OCI-LY3 (cell line): ENCODE data around the gene UBXN2A.
A peak's percentile ranks its signal among the peaks of the same experiment; 100 is the strongest.

ENCODE experiments used
- H2AFZ ChIP-seq: fragments of 200-600, 300-600 bp; shearing (Covaris generic); 2 replicates; pipeline ENCODE4 v1.6.0; 2014; ENCODE audit warnings: antibody characterized with exemption, low read depth, low read length
- H3K27ac ChIP-seq: fragments of 200-600, 300-600 bp; sonication (generic); 2 replicates; pipeline ENCODE4 v1.5.1; 2014; ENCODE audit warnings: mild to moderate bottlenecking, low read length, moderate library complexity, mixed read lengths
- H3K27me3 ChIP-seq: fragments of 200-600, 300-600 bp; sonication (generic); 2 replicates; pipeline ENCODE4 v1.6.1; 2014; ENCODE audit warnings: low read depth, low read length, mixed read lengths
- H3K36me3 ChIP-seq: fragments of 200-600, 300-600 bp; sonication (generic); replicated peaks from 2 replicates; pipeline ENCODE3; 2014; ENCODE audit warnings: low read depth, low read length, mixed read lengths
- H3K4me1 ChIP-seq: fragments of 300-600, 200-600 bp; sonication (generic); 2 replicates; pipeline ENCODE4 v1.6.1; 2014; ENCODE audit warnings: low read length, mixed read lengths
- H3K4me2 ChIP-seq: fragments of 200-600, 300-600 bp; sonication (generic); 2 replicates; pipeline ENCODE4 v1.6.1; 2014; ENCODE audit warnings: low read length, mixed read lengths
- H3K4me3 ChIP-seq: fragments of 300-600, 200-600 bp; sonication (generic); 2 replicates; pipeline ENCODE4 v1.5.1; 2014; ENCODE audit warnings: antibody characterized with exemption, mild to moderate bottlenecking, low read length, moderate library complexity
- H3K79me2 ChIP-seq: fragments of 300-600, 200-600 bp; shearing (Covaris generic); 2 replicates; pipeline ENCODE4 v1.6.1; 2014; ENCODE audit warnings: mild to moderate bottlenecking, low read length, mixed read lengths
- H3K9ac ChIP-seq: fragments of 300-600, 200-600 bp; shearing (Covaris generic); 2 replicates; pipeline ENCODE4 v1.6.0; 2014; ENCODE audit warnings: mild to moderate bottlenecking, low read length, moderate library complexity
- H3K9me3 ChIP-seq: fragments of 200-600, 300-600 bp; shearing (Covaris generic); 2 replicates; pipeline ENCODE4 v1.6.1; 2014; ENCODE audit warnings: low read length, mixed read lengths; ENCODE audit not compliant: insufficient read depth
- H4K20me1 ChIP-seq: fragments of 200-600, 300-600 bp; sonication (generic); 2 replicates; pipeline ENCODE4 v1.6.1; 2016; ENCODE audit warnings: low read length, mixed read lengths; ENCODE audit not compliant: insufficient read depth
- EZH2phosphoT487 ChIP-seq: fragments of 200-600 bp; shearing (Covaris generic); IDR thresholded peaks from 2 replicates; pipeline ENCODE4 v1.6.1; 2018; ENCODE audit warnings: antibody characterized with exemption, mixed run types, low read depth
- TF ChIP-seq, protein P1 (sequence below): fragments of 200-600, 300-600 bp; sonication (generic); IDR thresholded peaks from 2 replicates; pipeline ENCODE4 v1.5.1; 2014; ENCODE audit warnings: antibody characterized with exemption, low read length, low read depth

UBXN2A gene, protein sequence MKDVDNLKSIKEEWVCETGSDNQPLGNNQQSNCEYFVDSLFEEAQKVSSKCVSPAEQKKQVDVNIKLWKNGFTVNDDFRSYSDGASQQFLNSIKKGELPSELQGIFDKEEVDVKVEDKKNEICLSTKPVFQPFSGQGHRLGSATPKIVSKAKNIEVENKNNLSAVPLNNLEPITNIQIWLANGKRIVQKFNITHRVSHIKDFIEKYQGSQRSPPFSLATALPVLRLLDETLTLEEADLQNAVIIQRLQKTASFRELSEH

DNA sequence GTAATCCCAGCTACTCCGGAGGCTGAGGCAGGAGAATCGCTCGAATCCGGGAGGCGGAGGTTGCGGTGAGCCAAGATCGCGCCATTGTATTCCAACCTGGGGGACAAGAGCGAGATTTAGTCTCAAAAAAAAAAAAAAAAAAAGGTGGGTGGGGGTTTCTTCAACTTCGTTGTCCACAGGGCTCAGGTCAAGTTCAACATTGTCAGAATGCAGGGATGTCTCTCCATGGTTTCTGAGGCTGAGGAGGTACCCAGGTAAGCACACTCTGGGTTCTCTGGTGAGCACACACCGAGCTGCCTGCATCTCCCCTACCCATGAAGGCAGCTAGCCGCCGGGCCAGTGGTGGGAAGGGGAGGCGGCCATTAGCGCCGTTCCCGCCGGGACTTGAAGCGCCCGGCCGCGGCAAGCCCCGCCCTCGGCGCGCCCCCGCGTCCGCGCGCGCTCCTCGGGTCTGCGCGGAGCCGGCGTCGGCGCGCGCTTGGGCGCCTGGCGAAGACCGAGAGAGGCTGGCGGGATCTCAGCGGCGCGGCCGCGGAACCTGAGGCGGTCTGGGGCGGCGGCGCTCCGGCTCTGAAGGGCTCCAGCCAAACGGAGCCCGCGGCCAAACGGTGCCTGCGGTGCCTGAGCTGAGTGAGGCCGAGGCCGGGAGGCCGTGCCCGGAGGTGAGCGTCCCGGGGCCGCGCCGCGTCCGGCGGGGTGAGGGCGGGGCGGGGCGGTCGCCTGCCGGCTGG, at the start of gene UBXN2A:
TSS of gene UBXN2A (plus strand) at position 477 of the 731 bp plus-strand sequence. CDS start 17,852 bp downstream, outside the sequence.
- peak within 1 kb of the TSS; percentile 85 for H3K4me3 ChIP-seq
- H3K79me2 ChIP-seq: peaks cover 12% of the 10 kb centered on the region
- peak within 1 kb of the TSS; percentile 96 for H3K4me2 ChIP-seq
- H3K9ac ChIP-seq: peak within 1 kb of the TSS; percentile 92
- H3K27me3 ChIP-seq: peaks cover 8% of the 10 kb centered on the region; the same call in 1 of the 2 replicates
- H4K20me1 ChIP-seq: no peaks in the 10 kb centered on the region; the same call in 1 of the 2 replicates
- H3K9me3 ChIP-seq: no peaks in the 10 kb centered on the region
- H3K27ac ChIP-seq: peak within 1 kb of the TSS; percentile 39
- H3K4me1 ChIP-seq: peaks cover 9% of the 10 kb centered on the region; the same call in 1 of the 2 replicates
- peak within 1 kb of the TSS; percentile 94 for H2AFZ ChIP-seq
- no peaks in the 10 kb centered on the region for H3K36me3 ChIP-seq
- TF ChIP-seq, protein P1, sequence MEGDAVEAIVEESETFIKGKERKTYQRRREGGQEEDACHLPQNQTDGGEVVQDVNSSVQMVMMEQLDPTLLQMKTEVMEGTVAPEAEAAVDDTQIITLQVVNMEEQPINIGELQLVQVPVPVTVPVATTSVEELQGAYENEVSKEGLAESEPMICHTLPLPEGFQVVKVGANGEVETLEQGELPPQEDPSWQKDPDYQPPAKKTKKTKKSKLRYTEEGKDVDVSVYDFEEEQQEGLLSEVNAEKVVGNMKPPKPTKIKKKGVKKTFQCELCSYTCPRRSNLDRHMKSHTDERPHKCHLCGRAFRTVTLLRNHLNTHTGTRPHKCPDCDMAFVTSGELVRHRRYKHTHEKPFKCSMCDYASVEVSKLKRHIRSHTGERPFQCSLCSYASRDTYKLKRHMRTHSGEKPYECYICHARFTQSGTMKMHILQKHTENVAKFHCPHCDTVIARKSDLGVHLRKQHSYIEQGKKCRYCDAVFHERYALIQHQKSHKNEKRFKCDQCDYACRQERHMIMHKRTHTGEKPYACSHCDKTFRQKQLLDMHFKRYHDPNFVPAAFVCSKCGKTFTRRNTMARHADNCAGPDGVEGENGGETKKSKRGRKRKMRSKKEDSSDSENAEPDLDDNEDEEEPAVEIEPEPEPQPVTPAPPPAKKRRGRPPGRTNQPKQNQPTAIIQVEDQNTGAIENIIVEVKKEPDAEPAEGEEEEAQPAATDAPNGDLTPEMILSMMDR: no peak
- TF ChIP-seq EZH2phosphoT487: no peak

DNA sequence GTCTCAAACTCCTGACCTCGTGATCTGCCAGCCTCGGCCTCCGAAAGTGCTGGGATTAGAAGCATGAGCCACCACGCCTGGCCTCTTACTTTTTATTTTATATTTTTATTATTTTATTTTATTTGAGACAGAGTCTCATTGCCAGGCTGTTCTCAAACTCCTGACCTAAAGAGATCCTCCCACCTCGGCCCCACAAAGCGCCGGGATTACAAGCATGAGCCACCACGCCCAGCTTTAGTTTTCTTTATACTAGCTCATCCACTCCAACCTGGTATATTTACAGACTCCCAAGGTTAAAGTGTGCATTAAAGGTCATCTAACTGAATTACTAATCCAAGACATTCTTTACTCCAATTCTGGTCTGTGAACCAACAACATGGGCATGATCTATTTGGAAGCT, 40.1 kb upstream of the UBXN2A start:
- Histone ChIP-seq H3K27ac (no peak overlapping the region), H3K4me1 (no peaks in the 10 kb centered on the region), H2AFZ (no peak overlapping the region), H4K20me1 (peaks cover 22% of the 10 kb centered on the region), H3K79me2 (peaks cover 38% of the 10 kb centered on the region), H3K4me3 (no peak overlapping the region), H3K36me3 (no peaks in the 10 kb centered on the region), H3K4me2 (no peak overlapping the region), H3K9me3 (no peaks in the 10 kb centered on the region), H3K27me3 (no peaks in the 10 kb centered on the region), H3K9ac (no peak overlapping the region)
- TF ChIP-seq EZH2phosphoT487: no peak
- TF ChIP-seq, protein P1: no peak

DNA sequence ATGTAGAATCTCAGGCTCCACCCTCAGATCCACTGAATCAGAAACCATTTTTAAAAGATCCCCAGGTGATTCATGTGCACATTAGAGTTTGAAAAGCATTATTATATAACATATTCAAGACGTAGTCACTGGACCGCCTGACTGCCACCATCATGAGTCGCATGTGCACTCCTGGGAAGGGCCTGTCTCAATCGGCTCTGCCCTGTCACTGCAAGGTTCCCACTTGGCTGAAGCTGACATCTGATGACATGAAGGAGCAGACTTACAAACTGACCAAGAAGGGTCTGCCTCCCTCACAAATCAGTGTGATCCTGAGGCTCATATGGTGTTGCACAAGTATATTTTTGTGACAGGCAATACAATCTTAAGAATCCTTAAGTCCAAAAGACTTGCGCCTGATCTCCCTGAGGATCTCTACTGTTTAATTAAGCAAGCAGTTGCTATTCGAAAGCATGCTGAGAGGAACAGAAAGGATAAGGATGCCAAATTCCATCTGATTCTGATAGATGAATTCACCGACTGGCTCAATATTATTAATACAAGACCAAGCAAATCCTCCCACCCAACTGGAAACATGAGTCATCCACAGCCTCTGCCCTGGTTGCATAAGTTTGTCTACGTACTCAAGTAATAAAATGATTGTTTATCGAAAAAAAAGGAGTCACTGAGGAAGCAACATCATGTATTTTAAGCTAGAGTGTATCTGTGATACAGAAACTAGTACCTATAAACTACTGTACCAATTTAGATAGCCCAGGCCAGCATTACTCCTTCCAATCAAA, 39.5 kb upstream of the UBXN2A start:
- H3K4me1 ChIP-seq: no peaks in the 10 kb centered on the region
- no peak overlapping the region for H3K4me3 ChIP-seq

More for the DNA sequence above, 39.5 kb upstream of the UBXN2A start:
- H3K27ac ChIP-seq: no peak overlapping the region
- H3K9me3 ChIP-seq: no peaks in the 10 kb centered on the region
- no peak overlapping the region for H2AFZ ChIP-seq
- H4K20me1 ChIP-seq: peaks cover 22% of the 10 kb centered on the region
- H3K79me2 ChIP-seq: peaks cover 44% of the 10 kb centered on the region
- no peak overlapping the region for H3K4me2 ChIP-seq
- no peaks in the 10 kb centered on the region for H3K27me3 ChIP-seq
- H3K9ac ChIP-seq: no peak overlapping the region
- no peaks in the 10 kb centered on the region for H3K36me3 ChIP-seq
- TF ChIP-seq, protein P1: no peak
- TF ChIP-seq EZH2phosphoT487: no peak
